HFFc6 (cell line): ENCODE data around the gene TPD52L1. TPM values are rescaled to one million over a fixed set of nuclear protein-coding genes. Genes with fewer than 3 reads are reported as not detected.

Experiments
- DNase-seq: peaks from one replicate; pipeline ENCODE4 v3.0.0-alpha.2; 2018
- H3K27ac Mint-ChIP-seq: 2 replicates; pipeline ENCODE4 v1.8.0; 2020; ENCODE audit warnings: mild to moderate bottlenecking, mixed read lengths
- H3K27me3 Mint-ChIP-seq: 2 replicates; pipeline ENCODE4 v1.8.0; 2021; ENCODE audit warnings: mild to moderate bottlenecking, moderate library complexity, mixed read lengths; ENCODE audit not compliant: insufficient read depth
- H3K36me3 Mint-ChIP-seq: 2 replicates; pipeline ENCODE4 v1.8.0; 2021; ENCODE audit warnings: low read depth, mixed read lengths
- H3K4me1 Mint-ChIP-seq: 2 replicates; pipeline ENCODE4 v1.8.0; 2020; ENCODE audit warnings: low read depth, mixed read lengths
- H3K4me3 Mint-ChIP-seq: 2 replicates; pipeline ENCODE4 v1.8.0; 2020; ENCODE audit warnings: mild to moderate bottlenecking, moderate library complexity, mixed read lengths
- H3K9me3 Mint-ChIP-seq: 2 replicates; pipeline ENCODE4 v1.8.0; 2020; ENCODE audit warnings: mild to moderate bottlenecking, mixed read lengths
- CTCF ChIP-seq: fragments of 200-600 bp; sonication (generic); IDR thresholded peaks from 2 replicates; pipeline ENCODE4 v1.5.0; 2021; ENCODE audit warnings: antibody characterized with exemption, mild to moderate bottlenecking
- total RNA-seq, 6 experiments: library from RNA; stranded (reverse); fragmentation: NEBNext Ultra II Directional; extraction: Animal tissue kit (Norgen Biotek cat#: 25700); gene quantifications; 2 replicates in 1 of 6; 3 replicates in 5 of 6; pipeline ENCODE4 v1.2.3, GENCODE V29; 2021

Gene TPD52L1
- total RNA-seq, 6 experiments from 2014 or later, result 11.0 to 36.8 (median 11.7) TPM

GRCh38 chr6:125285353-125285752 lies 131.8 kb downstream of the TPD52L1 start:
- H3K9me3 Mint-ChIP-seq, result peaks cover 17% of the 10 kb centered on the region
- H3K4me1 Mint-ChIP-seq, result peaks cover 7% of the 10 kb centered on the region

GRCh38 chr6:125285936-125286335 lies 132.4 kb downstream of the TPD52L1 start:
- Mint-ChIP-seq H3K9me3 (peaks cover 17% of the 10 kb centered on the region), H3K36me3 (peaks cover 82% of the 10 kb centered on the region), H3K4me1 (peaks cover 7% of the 10 kb centered on the region)

More at GRCh38 chr6:125285353-125285752, 131.8 kb downstream of the TPD52L1 start:
- DNase-seq, result no peak
- H3K4me3 Mint-ChIP-seq, result no peak overlapping the region; the same call in 1 of the 2 replicates
- no peak for TF ChIP-seq CTCF
- peaks cover 86% of the 10 kb centered on the region for H3K36me3 Mint-ChIP-seq
- no peak overlapping the region for H3K27ac Mint-ChIP-seq
- H3K27me3 Mint-ChIP-seq, result no peaks in the 10 kb centered on the region

GRCh38 chr6:125287718-125288117 lies 134.1 kb downstream of the TPD52L1 start:
- no peak overlapping the region for H3K27ac Mint-ChIP-seq
- peaks cover 7% of the 10 kb centered on the region for H3K4me1 Mint-ChIP-seq
- no peak for TF ChIP-seq CTCF
- peaks cover 76% of the 10 kb centered on the region for H3K36me3 Mint-ChIP-seq
- H3K27me3 Mint-ChIP-seq, result no peaks in the 10 kb centered on the region; the same call in 1 of the 2 replicates
- no peak overlapping the region for H3K4me3 Mint-ChIP-seq
- peaks cover 13% of the 10 kb centered on the region for H3K9me3 Mint-ChIP-seq
- no peak for DNase-seq

More at GRCh38 chr6:125285936-125286335, 132.4 kb downstream of the TPD52L1 start:
- no peak for TF ChIP-seq CTCF
- Mint-ChIP-seq H3K27ac (peak overlapping the region; percentile 45; the same call in 1 of the 2 replicates), H3K4me3 (no peak overlapping the region), H3K27me3 (no peaks in the 10 kb centered on the region)
- peak; percentile 19 for DNase-seq

- H3K27ac Mint-ChIP-seq, result peak overlapping the region; percentile 47; the same call in 1 of the 2 replicates
- no peaks in the 10 kb centered on the region for H3K9me3 Mint-ChIP-seq
- no peak for DNase-seq
- no peak for TF ChIP-seq CTCF
- H3K4me3 Mint-ChIP-seq, result no peak overlapping the region
- H3K36me3 Mint-ChIP-seq, result peaks cover 43% of the 10 kb centered on the region
- H3K4me1 Mint-ChIP-seq, result peaks cover 39% of the 10 kb centered on the region
- peaks cover 1% of the 10 kb centered on the region for H3K27me3 Mint-ChIP-seq
These were observed 140.0 kb downstream of the TPD52L1 start for GRCh38 chr6:125293587-125293986.

- DNase-seq, result peak; percentile 56
- Mint-ChIP-seq H3K27ac (peak overlapping the region; percentile 47; the same call in 1 of the 2 replicates), H3K9me3 (no peaks in the 10 kb centered on the region), H3K4me1 (peaks cover 39% of the 10 kb centered on the region), H3K27me3 (peaks cover 1% of the 10 kb centered on the region), H3K4me3 (peak overlapping the region; percentile 5; the same call in 1 of the 2 replicates), H3K36me3 (peaks cover 43% of the 10 kb centered on the region)
- TF ChIP-seq CTCF, result no peak
These were observed 140.5 kb downstream of the TPD52L1 start for GRCh38 chr6:125294036-125294435.
